GM10248 (cell line): Measurements from ENCODE around the gene NTHL1.

Source experiments
- CTCF ChIA-PET: fragments of 300-600 bp; sonication (Branson Sonifier 250); formaldehyde crosslinking; extraction: SDS; loops from one replicate; lab custom pipeline; 2021; ENCODE audit warnings: antibody characterized with exemption; lab: Yijun Ruan, JAX
- POLR2A ChIA-PET: fragments of 350-650 bp; sonication (Branson Sonifier 250); formaldehyde crosslinking; extraction: SDS; loops from one replicate; lab custom pipeline; 2020; ENCODE audit warnings: antibody characterized with exemption; lab: Yijun Ruan, JAX
- DNase-seq: peaks from one replicate; pipeline ENCODE4 v3.0.0; 2012; ENCODE audit errors: extremely low spot score
- CTCF ChIP-seq: IDR thresholded peaks from 2 replicates; pipeline ENCODE4 v1.5.1; 2012; ENCODE audit warnings: mild to moderate bottlenecking, low read depth; ENCODE audit errors: extremely low read depth, missing control alignments, control extremely low read depth

The NTHL1 gene

GRCh38 chr16:1998360-1998835, 49.2 kb downstream of the NTHL1 start:
- POLR2A ChIA-PET = interaction anchor here (0.6 kb wide), 1 partner anchor 13 kb away, joined by 5 read pairs; no protein-coding TSS in a partner anchor
- TF ChIP-seq CTCF = no peak
- no peak for DNase-seq
- CTCF ChIA-PET = interaction anchor here (2.3 kb wide), 1 partner anchor 142 kb away, joined by 10 read pairs; no protein-coding TSS in a partner anchor

GRCh38 chr16:1997494-1998359, 49.9 kb downstream of the NTHL1 start:
- ChIA-PET POLR2A (interaction anchor here (0.6 to 0.8 kb wide), 2 partner anchors 14 to 158 kb away, joined by 4 to 5 read pairs; partner anchors contain the start of gene TRAF7), CTCF (interaction anchor here (2.3 kb wide), 2 partner anchors 16 to 143 kb away, joined by 5 to 10 read pairs; partner anchors contain the start of gene NOXO1)
- no peak for DNase-seq
- TF ChIP-seq CTCF = no peak

GRCh38 chr16:1993731-1994131, 53.9 kb downstream of the NTHL1 start:
- DNase-seq = no peak
- ChIA-PET CTCF (interaction anchor here (0.7 to 7.3 kb wide), 3 partner anchors 10 to 147 kb away, joined by 3 to 63 read pairs (median 4); no protein-coding TSS in a partner anchor), POLR2A (no interaction called here)
- TF ChIP-seq CTCF = no peak

GRCh38 chr16:1992704-1993317, 54.8 kb downstream of the NTHL1 start:
- ChIA-PET POLR2A (interaction anchor here (0.9 to 3.3 kb wide), 3 partner anchors 28 to 163 kb away, joined by 4 to 22 read pairs (median 6); partner anchors contain the start of genes RPS2 and TRAF7), CTCF (interaction anchor here (7.3 kb wide), 1 partner anchor 11 kb away, joined by 63 read pairs; no protein-coding TSS in a partner anchor)
- no peak for DNase-seq
- no peak for TF ChIP-seq CTCF

GRCh38 chr16:1991948-1992703, 55.5 kb downstream of the NTHL1 start:
- peak; percentile 100 for DNase-seq
- CTCF ChIA-PET = interaction anchor here (7.3 kb wide), 1 partner anchor 11 kb away, joined by 63 read pairs; no protein-coding TSS in a partner anchor
- no peak for TF ChIP-seq CTCF
- POLR2A ChIA-PET = interaction anchor here (0.9 to 3.3 kb wide), 3 partner anchors 27 to 163 kb away, joined by 4 to 22 read pairs (median 6); partner anchors contain the start of genes RPS2 and TRAF7
